WTC11 (cell line): Measurements from ENCODE around the gene SPACA7. TPM values are rescaled to one million over a fixed set of nuclear protein-coding genes. Genes with fewer than 3 reads are reported as not detected.

ENCODE experiments used
- ATAC-seq: fragments of 200-7000 bp; cut with Tn5 transposase; 2 replicates; pipeline ENCODE4 v1.10.0; 2021; ENCODE audit warnings: mild to moderate bottlenecking, moderate library complexity
- CTCF ChIA-PET: fragments of 300-600 bp; sonication (Branson Sonifier 250); formaldehyde crosslinking; loops from one replicate; lab custom pipeline; 2021; ENCODE audit warnings: antibody characterized with exemption; lab: Charles Lee
- POLR2A ChIA-PET: fragments of 350-600 bp; sonication (Branson Sonifier 250); formaldehyde crosslinking; loops from one replicate; lab custom pipeline; 2021; ENCODE audit warnings: antibody characterized with exemption; lab: Charles Lee
- DNase-seq: peaks from one replicate; pipeline ENCODE4 v3.0.0; 2021; ENCODE audit warnings: low spot score
- H3K27ac Mint-ChIP-seq: 2 replicates; pipeline ENCODE4 v1.8.0; 2021; ENCODE audit warnings: mixed read lengths
- H3K27me3 Mint-ChIP-seq: 2 replicates; pipeline ENCODE4 v1.8.0; 2021; ENCODE audit warnings: low read depth, mild to moderate bottlenecking, moderate library complexity, mixed read lengths
- H3K36me3 Mint-ChIP-seq: 2 replicates; pipeline ENCODE4 v1.8.0; 2021; ENCODE audit warnings: mixed read lengths
- H3K4me1 Mint-ChIP-seq: 2 replicates; pipeline ENCODE4 v1.8.0; 2022; ENCODE audit warnings: mixed read lengths
- H3K4me3 Mint-ChIP-seq: 2 replicates; pipeline ENCODE4 v1.8.0; 2021; ENCODE audit warnings: mild to moderate bottlenecking, moderate library complexity, mixed read lengths
- H3K9me3 Mint-ChIP-seq: 2 replicates; pipeline ENCODE4 v1.8.0; 2021; ENCODE audit warnings: mixed read lengths
- ATF6 ChIP-seq: sonication (generic); formaldehyde crosslinking; IDR thresholded peaks from 2 replicates; pipeline ENCODE4 v1.8.1; 2023; ENCODE audit warnings: mild to moderate bottlenecking, missing genetic modification reagents
- CDX4 ChIP-seq: fragments of 250-450 bp; sonication (Bioruptor Pico); IDR thresholded peaks from 2 replicates; pipeline ENCODE4 v1.9.0; 2021; ENCODE audit warnings: moderate library complexity, mild to moderate bottlenecking, inconsistent platforms, borderline replicate concordance
- CTCF ChIP-seq: fragments of 200-600 bp; IDR thresholded peaks from 2 replicates; pipeline ENCODE4 v1.8.0; 2022; ENCODE audit warnings: antibody characterized with exemption
- GRHL2 ChIP-seq: fragments of 250-450 bp; sonication (Bioruptor Pico); IDR thresholded peaks from 2 replicates; pipeline ENCODE4 v1.8.0; 2022; ENCODE audit warnings: mild to moderate bottlenecking, moderate library complexity; ENCODE audit not compliant: insufficient replicate concordance, severe bottlenecking
- JAZF1 ChIP-seq: fragments of 250-450 bp; sonication (Bioruptor Pico); IDR thresholded peaks from 2 replicates; pipeline ENCODE4 v1.9.0; 2021; ENCODE audit warnings: moderate library complexity, mild to moderate bottlenecking, inconsistent platforms
- KAT7 ChIP-seq: sonication (generic); formaldehyde crosslinking; IDR thresholded peaks from 2 replicates; pipeline ENCODE4 v1.8.1; 2023; ENCODE audit warnings: missing genetic modification reagents, mild to moderate bottlenecking, borderline replicate concordance
- NFATC4 ChIP-seq: fragments of 250-450 bp; sonication (Bioruptor Pico); IDR thresholded peaks from 2 replicates; pipeline ENCODE4 v1.9.0; 2021; ENCODE audit warnings: mild to moderate bottlenecking
- NFYB ChIP-seq: sonication (generic); formaldehyde crosslinking; conservative IDR thresholded peaks from 2 replicates; pipeline ENCODE4 v1.8.0; 2022; ENCODE audit warnings: low read depth, missing genetic modification reagents
- PRRX2 ChIP-seq: fragments of 250-450 bp; sonication (Bioruptor Pico); IDR thresholded peaks from 2 replicates; pipeline ENCODE4 v1.8.0; 2021; ENCODE audit warnings: mild to moderate bottlenecking
- STAT6 ChIP-seq: sonication (generic); formaldehyde crosslinking; conservative IDR thresholded peaks from 2 replicates; pipeline ENCODE4 v1.8.1; 2023; ENCODE audit warnings: mild to moderate bottlenecking, low read depth, missing genetic modification reagents, moderate library complexity
- TEAD4 ChIP-seq: sonication (generic); formaldehyde crosslinking; IDR thresholded peaks from 2 replicates; pipeline ENCODE4 v1.8.0; 2022; ENCODE audit warnings: mild to moderate bottlenecking, missing genetic modification reagents
- USF2 ChIP-seq: sonication (generic); formaldehyde crosslinking; IDR thresholded peaks from 2 replicates; pipeline ENCODE4 v1.8.1; 2023; ENCODE audit warnings: mild to moderate bottlenecking, missing genetic modification reagents, moderate library complexity
- ZBTB21 ChIP-seq: sonication (generic); formaldehyde crosslinking; IDR thresholded peaks from 2 replicates; pipeline ENCODE4 v1.8.1; 2023; ENCODE audit warnings: mild to moderate bottlenecking, missing genetic modification reagents, borderline replicate concordance
- ZNF219 ChIP-seq: sonication (generic); formaldehyde crosslinking; IDR thresholded peaks from 2 replicates; pipeline ENCODE4 v1.8.0; 2023; ENCODE audit warnings: missing genetic modification reagents, mild to moderate bottlenecking, borderline replicate concordance
- ZNF232 ChIP-seq: sonication (generic); formaldehyde crosslinking; IDR thresholded peaks from 2 replicates; pipeline ENCODE4 v1.8.0; 2022; ENCODE audit warnings: mild to moderate bottlenecking, missing genetic modification reagents
- ZNF396 ChIP-seq: fragments of 250-450 bp; sonication (Bioruptor Pico); IDR thresholded peaks from 2 replicates; pipeline ENCODE4 v1.8.0; 2021; ENCODE audit warnings: mild to moderate bottlenecking, moderate library complexity, borderline replicate concordance
- ZNF425 ChIP-seq: fragments of 250-450 bp; sonication (Bioruptor Pico); conservative IDR thresholded peaks from 2 replicates; pipeline ENCODE4 v1.9.0; 2021; ENCODE audit warnings: mild to moderate bottlenecking
- total RNA-seq: library from RNA; stranded (reverse); gene quantifications from 3 replicates; pipeline ENCODE4 v1.2.3, GENCODE V29; 2021

Gene SPACA7
- total RNA-seq, 1 experiment from 2014 or later, result not detected

- Mint-ChIP-seq H3K36me3 (no peaks in the 10 kb centered on the region), H3K9me3 (peaks cover 5% of the 10 kb centered on the region), H3K27ac (no peak overlapping the region), H3K4me1 (no peaks in the 10 kb centered on the region), H3K27me3 (no peaks in the 10 kb centered on the region), H3K4me3 (no peak overlapping the region)
- ChIA-PET POLR2A (no interaction called here), CTCF (no interaction called here)
- no peak for DNase-seq
- no peak for TF ChIP-seq NFYB (CRISPR knock-in tag)
- no peak for TF ChIP-seq JAZF1
- TF ChIP-seq CDX4 (CRISPR knock-in tag), result no peak
- TF ChIP-seq GRHL2 (CRISPR knock-in tag), result no peak
- TF ChIP-seq NFATC4 (CRISPR knock-in tag), result no peak
- TF ChIP-seq STAT6, result no peak
- TF ChIP-seq PRRX2 (CRISPR knock-in tag), result no peak
- no peak for TF ChIP-seq CTCF
- no peak for TF ChIP-seq ZNF232 (CRISPR knock-in tag)
- no peak for TF ChIP-seq TEAD4 (CRISPR knock-in tag)
- no peak for TF ChIP-seq ZNF219 (CRISPR knock-in tag)
- no peak for TF ChIP-seq ZNF396 (CRISPR knock-in tag)
- TF ChIP-seq ATF6 (CRISPR knock-in tag), result no peak
- TF ChIP-seq ZNF425 (CRISPR knock-in tag), result no peak
- TF ChIP-seq KAT7 (CRISPR knock-in tag), result no peak
- no peak for TF ChIP-seq USF2 (CRISPR knock-in tag)
- TF ChIP-seq ZBTB21, result no peak
- ATAC-seq, result no peak
Observed at GRCh38 chr13:112477070-112477619, 101.0 kb downstream of the SPACA7 start.
